ENCODE results near the gene HEPACAM. TPM values are rescaled to one million over a fixed set of nuclear protein-coding genes. Genes with fewer than 3 reads are reported as not detected.

Gene HEPACAM
- total RNA-seq, 2 donors from 2014 or later, result not detected

GRCh38 chr11:124953753-124954589, 18.1 kb upstream of the HEPACAM start, which contains the start of gene CCDC15:
Gene CCDC15, plus strand, starts transcription at chr11:124954202. Its CDS starts 531 bp downstream, at chr11:124954733.
- DNase-seq, result peak; percentile 99
- Mint-ChIP-seq H3K9me3 (no peaks in the 10 kb centered on the region), H3K36me3 (ENCODE audit: low read depth) (no peaks in the 10 kb centered on the region), H3K27ac (no peak within 1 kb of the TSS), H3K4me1 (no peaks in the 10 kb centered on the region), H3K27me3 (ENCODE audit: insufficient read depth) (peaks cover 9% of the 10 kb centered on the region), H3K4me3 (no peak within 1 kb of the TSS)
- Histone ChIP-seq H3K27ac (ENCODE audit: low read depth, low read length) (peak within 1 kb of the TSS; percentile 74), H3K36me3 (ENCODE audit: control insufficient read depth, insufficient read depth, low read length) (no peaks in the 10 kb centered on the region), H3K9me3 (ENCODE audit: control insufficient read depth, low read length) (no peaks in the 10 kb centered on the region), H3K4me3 (ENCODE audit: low read length) (peak within 1 kb of the TSS; percentile 79), H3K4me1 (ENCODE audit: control insufficient read depth, insufficient read depth, low read length) (no peaks in the 10 kb centered on the region), H3K9ac (ENCODE audit: extremely low read depth, low read length, poor library complexity, severe bottlenecking) (peak within 1 kb of the TSS; percentile 11), H3K27me3 (ENCODE audit: control insufficient read depth, insufficient read depth, low read length, poor library complexity, severe bottlenecking) (peaks cover 19% of the 10 kb centered on the region)
- 0 to 1% methylated on average over 34 to 54 of the region's 54 CpGs for WGBS, 2 experiments (ENCODE audit: insufficient coverage in 1 of 2, insufficient read length in 1 of 2)
- TF ChIP-seq CTCF (conservative IDR thresholded peaks at IDR 0.05), result no peak

GRCh38 chr11:124951341-124951740, 15.5 kb upstream of the HEPACAM start:
- Histone ChIP-seq H3K9ac (ENCODE audit: extremely low read depth, low read length, poor library complexity, severe bottlenecking) (no peak overlapping the region), H3K36me3 (ENCODE audit: control insufficient read depth, insufficient read depth, low read length) (no peaks in the 10 kb centered on the region), H3K9me3 (ENCODE audit: control insufficient read depth, low read length) (no peaks in the 10 kb centered on the region), H3K27ac (ENCODE audit: low read depth, low read length) (no peak overlapping the region), H3K4me3 (ENCODE audit: low read length) (no peak overlapping the region), H3K27me3 (ENCODE audit: control insufficient read depth, insufficient read depth, low read length, poor library complexity, severe bottlenecking) (peaks cover 28% of the 10 kb centered on the region), H3K4me1 (ENCODE audit: control insufficient read depth, insufficient read depth, low read length) (no peaks in the 10 kb centered on the region)
- Mint-ChIP-seq H3K27ac (no peak overlapping the region), H3K36me3 (ENCODE audit: low read depth) (no peaks in the 10 kb centered on the region), H3K4me1 (no peaks in the 10 kb centered on the region), H3K27me3 (ENCODE audit: insufficient read depth) (peaks cover 32% of the 10 kb centered on the region), H3K9me3 (peaks cover 2% of the 10 kb centered on the region), H3K4me3 (no peak overlapping the region)
- WGBS, 2 experiments (ENCODE audit: insufficient coverage in 1 of 2, insufficient read length in 1 of 2), result 49% methylated on average over 2 of the region's 3 CpGs; no CpG with 5 or more reads in 1 of the 2 experiments
- TF ChIP-seq CTCF (conservative IDR thresholded peaks at IDR 0.05), result no peak
- no peak for DNase-seq

- DNase-seq, result no peak
- Mint-ChIP-seq H3K27me3 (ENCODE audit: insufficient read depth) (peaks cover 38% of the 10 kb centered on the region), H3K27ac (no peak overlapping the region), H3K4me1 (no peaks in the 10 kb centered on the region), H3K36me3 (ENCODE audit: low read depth) (no peaks in the 10 kb centered on the region), H3K4me3 (no peak overlapping the region), H3K9me3 (peaks cover 2% of the 10 kb centered on the region)
- Histone ChIP-seq H3K4me1 (ENCODE audit: control insufficient read depth, insufficient read depth, low read length) (no peaks in the 10 kb centered on the region), H3K4me3 (ENCODE audit: low read length) (no peak overlapping the region), H3K36me3 (ENCODE audit: control insufficient read depth, insufficient read depth, low read length) (no peaks in the 10 kb centered on the region), H3K27me3 (ENCODE audit: control insufficient read depth, insufficient read depth, low read length, poor library complexity, severe bottlenecking) (peaks cover 30% of the 10 kb centered on the region), H3K9ac (ENCODE audit: extremely low read depth, low read length, poor library complexity, severe bottlenecking) (no peak overlapping the region), H3K9me3 (ENCODE audit: control insufficient read depth, low read length) (no peaks in the 10 kb centered on the region), H3K27ac (ENCODE audit: low read depth, low read length) (no peak overlapping the region)
- no peak for TF ChIP-seq CTCF (conservative IDR thresholded peaks at IDR 0.05)
Observed at GRCh38 chr11:124950601-124951330, 14.9 kb upstream of the HEPACAM start.
